Heart right ventricle (tissue), 16 donors: Measurements from ENCODE around the gene TBRG1. TPM values are rescaled to one million over a fixed set of nuclear protein-coding genes. Genes with fewer than 3 reads are reported as not detected.
"Not testable (repeated sequence)": the region's sequence is repeated elsewhere in the genome, so short reads cannot be mapped to it uniquely, and the experiment has no call there.

Experiments
- ATAC-seq, 8 donors: fragments of 200-7000 bp; cut with Tn5 transposase; one replicate each; pipeline ENCODE4 v1.9.1; 2020; ENCODE audit warnings: mild to moderate bottlenecking in 8 of 8, moderate library complexity in 8 of 8, moderate number of reproducible peaks in 1 of 8
- DNase-seq, 2 donors: peaks; one replicate each; pipeline ENCODE4 v3.0.0-alpha.2; 2020
- H3K27ac ChIP-seq, 10 donors: fragments of 200-600 bp; sonication (generic) in 2 of 10; one replicate each; pipeline versions ENCODE4 v1.5.0 to v1.8.0; 2020 to 2022; ENCODE audit warnings: mild to moderate bottlenecking in 3 of 10
- H3K27me3 ChIP-seq, 7 donors: fragments of 200-600 bp; one replicate each; pipeline ENCODE4 v1.8.0; 2021 to 2022; ENCODE audit warnings: mild to moderate bottlenecking in 2 of 7
- H3K36me3 ChIP-seq, 9 donors: fragments of 200-600 bp; sonication (generic) in 1 of 9; one replicate each; pipeline versions ENCODE4 v1.5.0 to v1.8.0; 2020 to 2022; ENCODE audit warnings: mild to moderate bottlenecking in 2 of 9
- H3K4me1 ChIP-seq, 9 donors: fragments of 200-600 bp; sonication (generic) in 1 of 9; one replicate each; pipeline versions ENCODE4 v1.5.0 to v1.8.0; 2020 to 2022; ENCODE audit warnings: mild to moderate bottlenecking in 4 of 9
- H3K4me3 ChIP-seq, 10 donors: fragments of 200-600 bp; sonication (generic) in 2 of 10; one replicate each; pipeline versions ENCODE4 v1.5.0 to v1.8.0; 2020 to 2022; ENCODE audit warnings: mild to moderate bottlenecking in 7 of 10, moderate library complexity in 2 of 10
- H3K9me3 ChIP-seq, 11 donors: fragments of 200-600 bp in 10 of 11; sonication (generic) in 2 of 11; one replicate each; pipeline versions ENCODE4 v1.5.0 to v1.8.0; 2013 to 2022; ENCODE audit warnings: mild to moderate bottlenecking in 2 of 11, control low read depth in 1 of 11, moderate library complexity in 1 of 11
- CTCF ChIP-seq, 9 donors: fragments of 200-600 bp; sonication (generic) in 2 of 9; IDR thresholded peaks; one replicate each; pipeline versions ENCODE4 v1.5.0 to v1.8.0; 2021 to 2022; ENCODE audit warnings: antibody characterized with exemption in 9 of 9, mild to moderate bottlenecking in 5 of 9, moderate library complexity in 1 of 9
- WGBS, 2 donors: extraction: QIAGEN DNeasy Blood & Tissue Kit; methylation state at CpG; one replicate each; pipeline ENCODE4 v1.1.7; 2013; ENCODE audit warnings: inconsistent platforms in 1 of 2; 5-methylcytosine and 5-hydroxymethylcytosine counted together
- intact Hi-C, 10 donors: fragments of 100-400 bp; cut with DNase I; formaldehyde crosslinking; loops; one replicate each; pipeline versions ENCODE4 v1.11.1 to v1.14.2; 2022
- polyA plus RNA-seq, 2 donors: library from polyadenylated mRNA; stranded (reverse); fragments of 200-250 nt; gene quantifications; one replicate each; pipeline ENCODE4 v1.2.3, GENCODE V29; 2013
- total RNA-seq, 10 donors: library from RNA; stranded (reverse); fragmentation: NEBNext Ultra II Directional in 3 of 10; extraction: Animal tissue kit (Norgen Biotek cat#: 25700) in 3 of 10; gene quantifications; one replicate each; pipeline versions ENCODE4 v1.2.1 to v1.2.4, GENCODE V29; 2021 to 2023
- donor health status: Arrhythmogenic right ventricular cardiomyopathy.
- donor health status: ischemic (EF 13 %, LVEDD 7.1; RV severe dilation, severe dysfunction).
- donor health status: healthy with polysubstance abuse.
- donor health status: DM: no; HTN: yes; CAD: no.
- donor health status: DM: no; HTN: no; CAD: no.
- donor health status: ischemic (EF 25% LVEDD 6.9; RV normal size, moderate dysfunction).
- donor health status: ischemic (EF 25% LVEDD 5.7; RV mildly dilated, moderate dysfunction).
- donor health status: healthy.
- donor health status: DM: yes; HTN: yes; CAD: no.
- donor health status: Ischemic cardiomyopathy.
- donor health status: ischemic (EF 35%, LVEDD 5.7; RV mildly dilated, moderate dysfunction).
- donor health status: nonischemic (EF 11% LVEDD 7.7; RV severe dilation, severe dysfunction).
- donor health status: DM: yes; HTN: yes; CAD: no.
- donor health status: PGD.
- donor health status: ischemic (EF 29% LVEDD 5.4; RV normal size, mild dysfunction).
- donor health status: nonischemic (EF 23%, LVEDD 6.1; RV moderate dilation, normal function).

The TBRG1 gene
- total and polyA plus RNA-seq, 12 donors = 16.4 to 21.5 (median 19.2) TPM

- no peak overlapping the region for H3K27ac ChIP-seq
- peaks cover 0 to 25% (median 7%) of the 10 kb centered on the region in 7 donors for H3K27me3 ChIP-seq
These were observed 25.0 kb upstream of the TBRG1 start for GRCh38 chr11:124597626-124598025.

GRCh38 chr11:124600621-124601320 is 21.9 kb upstream of the TBRG1 start:
- TF ChIP-seq CTCF (IDR thresholded peaks at IDR 0.05) = no peak
- intact Hi-C loops = no loop called here
- no peak overlapping the region for H3K4me3 ChIP-seq

More at GRCh38 chr11:124597626-124598025, 25.0 kb upstream of the TBRG1 start:
- intact Hi-C loops = loop anchor here in 1 of 10 donors (10.0 kb wide), 1 partner anchor 523 kb away; no protein-coding TSS in a partner anchor
- H3K9me3 ChIP-seq = peaks cover 0 to 4% (median 0%) of the 10 kb centered on the region in 11 donors
- no peak for DNase-seq
- H3K4me3 ChIP-seq = no peak overlapping the region
- TF ChIP-seq CTCF (IDR thresholded peaks at IDR 0.05) = no peak
- H3K36me3 ChIP-seq = no peaks in the 10 kb centered on the region
- no peaks in the 10 kb centered on the region for H3K4me1 ChIP-seq
- ATAC-seq = no peak

GRCh38 chr11:124602193-124602592 is 20.5 kb upstream of the TBRG1 start:
- Histone ChIP-seq H3K27me3 (peaks cover 0 to 13% (median 4%) of the 10 kb centered on the region in 7 donors), H3K36me3 (no peaks in the 10 kb centered on the region), H3K27ac (no peak overlapping the region), H3K9me3 (peaks cover 0 to 4% (median 0%) of the 10 kb centered on the region in 11 donors), H3K4me3 (no peak overlapping the region), H3K4me1 (no peaks in the 10 kb centered on the region)
- 62 to 91% methylated on average over 3 of the region's 3 CpGs for WGBS, 2 donors
- no peak for TF ChIP-seq CTCF (IDR thresholded peaks at IDR 0.05)
- intact Hi-C loops = no loop called here
- no peak for DNase-seq
- no peak for ATAC-seq

More at GRCh38 chr11:124600621-124601320, 21.9 kb upstream of the TBRG1 start:
- 49 to 55% methylated on average over 5 of the region's 5 CpGs for WGBS, 2 donors
- no peaks in the 10 kb centered on the region for H3K36me3 ChIP-seq
- DNase-seq (no peak), ATAC-seq (no peak)
- H3K27ac ChIP-seq = no peak overlapping the region
- H3K4me1 ChIP-seq = no peaks in the 10 kb centered on the region
- H3K27me3 ChIP-seq = peaks cover 0 to 17% (median 7%) of the 10 kb centered on the region in 7 donors
- H3K9me3 ChIP-seq = peaks cover 0 to 4% (median 0%) of the 10 kb centered on the region in 11 donors

GRCh38 chr11:124602723-124603122 is 19.9 kb upstream of the TBRG1 start:
- intact Hi-C loops, H3K4me1 ChIP-seq, H3K36me3 ChIP-seq, DNase-seq, H3K9me3 ChIP-seq, H3K4me3 ChIP-seq, H3K27me3 ChIP-seq, ATAC-seq, H3K27ac ChIP-seq: not testable (repeated sequence)
- WGBS, 2 donors = 79 to 81% methylated on average over 3 of the region's 3 CpGs

- Histone ChIP-seq H3K36me3 (no peaks in the 10 kb centered on the region), H3K27me3 (peaks cover 0 to 7% (median 0%) of the 10 kb centered on the region in 7 donors), H3K4me1 (no peaks in the 10 kb centered on the region), H3K27ac (no peak overlapping the region), H3K4me3 (no peak overlapping the region), H3K9me3 (no peaks in the 10 kb centered on the region)
- no peak for TF ChIP-seq CTCF (IDR thresholded peaks at IDR 0.05)
- WGBS, 2 donors = 65 to 71% methylated on average over 3 of the region's 3 CpGs
- ATAC-seq (peak in 1 of 8 donors; percentile 31), DNase-seq (no peak)
- intact Hi-C loops = no loop called here
These were observed 16.9 kb upstream of the TBRG1 start for GRCh38 chr11:124605719-124606118.
